ENCODE measurements around the gene PRSS53. TPM values are rescaled to one million over a fixed set of nuclear protein-coding genes. Genes with fewer than 3 reads are reported as not detected.

The PRSS53 gene
- total and polyA plus RNA-seq, 11 donors, result 0.16 to 1.4 (median 0.50) TPM

DNA sequence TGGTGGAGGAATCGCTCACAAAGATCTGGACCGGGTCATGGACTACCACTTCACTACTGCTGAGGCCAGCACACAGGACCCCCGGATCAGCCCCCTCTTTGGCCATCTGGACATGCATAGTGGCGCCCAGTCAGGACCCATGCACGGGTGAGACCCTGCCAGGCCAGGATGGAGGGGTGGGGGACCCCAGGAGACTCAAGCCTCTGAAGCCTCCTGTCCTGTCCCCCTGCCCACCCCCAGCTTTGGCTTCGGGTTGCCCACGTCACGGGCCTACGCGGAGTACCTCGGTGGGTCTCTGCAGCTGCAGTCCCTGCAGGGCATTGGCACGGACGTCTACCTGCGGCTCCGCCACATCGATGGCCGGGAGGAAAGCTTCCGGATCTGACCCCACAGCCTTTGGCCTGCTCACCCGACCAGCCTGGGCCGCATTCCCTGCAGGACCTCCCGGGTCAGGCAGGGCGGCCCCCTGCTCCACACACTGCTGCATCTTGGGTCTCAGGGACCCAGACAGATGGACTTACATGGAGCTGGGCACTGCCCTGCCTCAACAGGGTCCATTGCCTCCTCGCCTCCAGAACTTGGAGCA, 23.2 kb upstream of the PRSS53 start:
- no peak for TF ChIP-seq POLR2A (IDR thresholded peaks at IDR 0.05)
- TF ChIP-seq, protein P1, sequence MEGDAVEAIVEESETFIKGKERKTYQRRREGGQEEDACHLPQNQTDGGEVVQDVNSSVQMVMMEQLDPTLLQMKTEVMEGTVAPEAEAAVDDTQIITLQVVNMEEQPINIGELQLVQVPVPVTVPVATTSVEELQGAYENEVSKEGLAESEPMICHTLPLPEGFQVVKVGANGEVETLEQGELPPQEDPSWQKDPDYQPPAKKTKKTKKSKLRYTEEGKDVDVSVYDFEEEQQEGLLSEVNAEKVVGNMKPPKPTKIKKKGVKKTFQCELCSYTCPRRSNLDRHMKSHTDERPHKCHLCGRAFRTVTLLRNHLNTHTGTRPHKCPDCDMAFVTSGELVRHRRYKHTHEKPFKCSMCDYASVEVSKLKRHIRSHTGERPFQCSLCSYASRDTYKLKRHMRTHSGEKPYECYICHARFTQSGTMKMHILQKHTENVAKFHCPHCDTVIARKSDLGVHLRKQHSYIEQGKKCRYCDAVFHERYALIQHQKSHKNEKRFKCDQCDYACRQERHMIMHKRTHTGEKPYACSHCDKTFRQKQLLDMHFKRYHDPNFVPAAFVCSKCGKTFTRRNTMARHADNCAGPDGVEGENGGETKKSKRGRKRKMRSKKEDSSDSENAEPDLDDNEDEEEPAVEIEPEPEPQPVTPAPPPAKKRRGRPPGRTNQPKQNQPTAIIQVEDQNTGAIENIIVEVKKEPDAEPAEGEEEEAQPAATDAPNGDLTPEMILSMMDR (IDR thresholded peaks at IDR 0.05), result no peak
- Histone ChIP-seq H3K9me3 (no peaks in the 10 kb centered on the region), H3K4me1 (peaks cover 4 to 62% (median 32%) of the 10 kb centered on the region in 12 donors), H3K27ac (peak overlapping the region; percentile 67 to 96 (median 82)), H3K4me3 (no peak overlapping the region), H3K36me3 (peaks cover 0 to 40% (median 32%) of the 10 kb centered on the region in 9 donors), H3K27me3 (no peaks in the 10 kb centered on the region)
- ATAC-seq (no peak), DNase-seq (no peak)
- 84 to 96% (median 94%) methylated on average over 4 to 23 of the region's 23 CpGs for WGBS, 4 donors
- intact Hi-C loops (cut with DNase I), result loop anchor here in 2 of 10 donors (10.0 kb wide), 1 partner anchor 333 kb away; the partner anchor contains the start of gene ZNF843 (in 2 of the 2)

DNA sequence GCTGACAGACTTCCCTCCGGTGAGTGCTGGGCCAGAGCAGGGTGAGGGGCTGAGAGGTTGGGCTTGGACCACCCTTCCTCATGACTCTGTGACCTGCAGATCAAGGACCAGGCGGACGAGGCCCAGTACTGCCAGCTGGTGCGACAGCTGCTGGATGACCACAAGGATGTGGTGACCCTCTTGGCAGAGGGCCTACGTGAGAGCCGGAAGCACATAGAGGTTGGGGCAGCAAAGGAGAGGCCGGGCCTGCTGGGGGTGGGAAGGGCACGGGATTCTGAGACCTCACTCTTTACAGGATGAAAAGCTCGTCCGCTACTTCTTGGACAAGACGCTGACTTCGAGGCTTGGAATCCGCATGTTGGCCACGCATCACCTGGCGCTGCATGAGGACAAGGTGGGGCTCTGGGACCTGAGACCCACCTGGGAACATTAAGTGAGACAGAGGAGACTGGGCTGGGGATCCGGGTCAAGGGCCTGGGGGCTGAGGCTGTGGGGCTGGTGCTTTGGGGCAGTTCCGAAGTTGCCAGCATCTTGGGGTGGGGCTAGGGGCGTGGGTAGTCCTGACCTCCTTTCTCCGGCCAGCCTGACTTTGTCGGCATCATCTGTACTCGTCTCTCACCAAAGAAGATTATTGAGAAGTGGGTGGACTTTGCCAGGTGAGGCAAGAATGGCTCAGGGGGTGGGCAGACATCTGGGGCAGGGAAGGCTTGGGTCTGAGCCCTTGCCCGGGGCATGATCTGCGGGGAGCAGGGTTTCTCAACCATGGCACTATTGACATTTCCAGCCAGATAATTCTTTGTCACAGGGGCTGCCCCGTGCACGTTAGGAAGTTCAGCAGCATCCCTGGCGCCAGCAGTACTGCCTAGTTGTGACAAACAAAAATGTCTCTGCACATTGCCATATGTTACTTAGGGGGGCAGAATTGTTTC, 21.6 kb upstream of the PRSS53 start:
- intact Hi-C loops (cut with DNase I), result loop anchor here in 2 of 10 donors (10.0 kb wide), 1 partner anchor 334 kb away; the partner anchor contains the start of gene ZNF843 (in 2 of the 2)
- TF ChIP-seq, protein P1 (IDR thresholded peaks at IDR 0.05), result no peak
- no peak for TF ChIP-seq POLR2A (IDR thresholded peaks at IDR 0.05)
- 87 to 90% (median 90%) methylated on average over 26 of the region's 26 CpGs for WGBS, 4 donors
- Histone ChIP-seq H3K4me1 (peaks cover 4 to 65% (median 35%) of the 10 kb centered on the region in 12 donors), H3K9me3 (no peaks in the 10 kb centered on the region), H3K27me3 (no peaks in the 10 kb centered on the region), H3K36me3 (peaks cover 0 to 40% (median 32%) of the 10 kb centered on the region in 9 donors), H3K4me3 (no peak overlapping the region), H3K27ac (no peak overlapping the region)
- DNase-seq, result no peak
- ATAC-seq, result no peak

DNA sequence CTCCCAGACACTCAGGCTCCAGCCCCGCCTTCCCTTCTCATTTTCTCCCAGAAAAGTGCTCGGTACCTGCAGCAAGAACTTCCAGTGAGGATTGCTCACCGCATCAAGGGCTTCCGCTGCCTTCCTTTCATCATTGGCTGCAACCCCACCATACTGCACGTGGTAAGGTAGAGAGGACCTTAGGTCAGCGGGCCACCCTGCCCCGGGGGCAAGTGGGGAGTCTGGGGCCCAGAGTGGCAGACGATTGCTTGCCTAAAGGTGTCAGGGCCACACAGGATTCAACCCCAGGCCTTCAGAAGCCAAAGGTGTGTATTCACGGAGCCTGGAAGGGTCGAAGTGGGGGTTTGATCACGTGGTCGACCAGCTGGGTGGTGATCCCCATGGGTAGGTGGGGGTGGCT, 20.9 kb upstream of the PRSS53 start:
- Histone ChIP-seq H3K36me3 (peaks cover 0 to 40% (median 32%) of the 10 kb centered on the region in 9 donors), H3K27me3 (no peaks in the 10 kb centered on the region), H3K27ac (peak overlapping the region in 1 of 12 donors; percentile 6), H3K9me3 (no peaks in the 10 kb centered on the region), H3K4me3 (peak overlapping the region in 3 of 12 donors; percentile 67 to 94 (median 89)), H3K4me1 (peaks cover 4 to 60% (median 35%) of the 10 kb centered on the region in 12 donors)
- intact Hi-C loops (cut with DNase I), result loop anchor here in 5 of 10 donors (2.0 to 10.0 kb wide), 3 partner anchors 33 to 335 kb away; partner anchors contain the start of gene ZNF843 (in 2 of the 5)
- DNase-seq (no peak), ATAC-seq (no peak)
- TF ChIP-seq POLR2A (IDR thresholded peaks at IDR 0.05), result no peak
- TF ChIP-seq, protein P1 (IDR thresholded peaks at IDR 0.05), result no peak
- WGBS, 4 donors, result 91 to 94% (median 93%) methylated on average over 12 of the region's 12 CpGs

All from heart left ventricle (tissue), 16 donors.